MM.1S (cell line): ENCODE measurements around the gene RNF126.
"Not testable (repeated sequence)": the region's sequence is repeated elsewhere in the genome, so short reads cannot be mapped to it uniquely, and the experiment has no call there.

Source experiments
- DNase-seq: peaks from one replicate; pipeline ENCODE4 v3.0.0-alpha.2; 2015
- H2AFZ ChIP-seq: fragments of 300-600 bp; sonication (generic); 2 replicates; pipeline ENCODE4 v1.6.0; 2016; ENCODE audit warnings: antibody characterized with exemption, low read length
- H3F3A ChIP-seq: fragments of 300-600 bp; sonication (generic); 2 replicates; pipeline ENCODE4 v1.6.1; 2016; ENCODE audit warnings: mild to moderate bottlenecking, antibody characterized with exemption, low read length, moderate library complexity, mixed read lengths; ENCODE audit not compliant: insufficient read depth
- H3K27ac ChIP-seq: fragments of 300-600 bp; sonication (generic); 2 replicates; pipeline ENCODE4 v1.5.1; 2016; ENCODE audit warnings: mild to moderate bottlenecking, low read length
- H3K27me3 ChIP-seq: fragments of 300-600 bp; sonication (generic); replicated peaks from 2 replicates; pipeline ENCODE4 v1.6.0; 2016; ENCODE audit warnings: low read length; ENCODE audit not compliant: insufficient read depth
- H3K36me3 ChIP-seq: fragments of 300-600 bp; sonication (generic); replicated peaks from 2 replicates; pipeline ENCODE4 v1.6.1; 2016; ENCODE audit warnings: mild to moderate bottlenecking, low read length, mixed read lengths; ENCODE audit not compliant: insufficient read depth
- H3K4me1 ChIP-seq: fragments of 300-600 bp; sonication (generic); 2 replicates; pipeline ENCODE4 v1.6.1; 2016; ENCODE audit warnings: low read length, mixed read lengths
- H3K4me2 ChIP-seq: fragments of 300-600 bp; sonication (generic); 2 replicates; pipeline ENCODE4 v1.6.0; 2016; ENCODE audit warnings: low read depth, low read length
- H3K4me3 ChIP-seq: fragments of 300-600 bp; sonication (generic); 2 replicates; pipeline ENCODE4 v1.5.1; 2016; ENCODE audit warnings: low read length, mixed read lengths
- H3K79me2 ChIP-seq: fragments of 300-600 bp; sonication (generic); 2 replicates; pipeline ENCODE4 v1.6.1; 2016; ENCODE audit warnings: mixed run types, low read length, mixed read lengths
- H3K9ac ChIP-seq: fragments of 300-600 bp; sonication (generic); 2 replicates; pipeline ENCODE4 v1.6.1; 2016; ENCODE audit warnings: low read length, mixed read lengths
- H3K9me2 ChIP-seq: fragments of 300-600 bp; sonication (generic); replicated peaks from 2 replicates; pipeline ENCODE4 v1.6.1; 2016; ENCODE audit warnings: mild to moderate bottlenecking, low read length, mixed read lengths; ENCODE audit not compliant: insufficient read depth
- H3K9me3 ChIP-seq: fragments of 300-600 bp; sonication (generic); replicated peaks from 2 replicates; pipeline ENCODE4 v1.6.1; 2016; ENCODE audit warnings: mild to moderate bottlenecking, low read length, mixed read lengths; ENCODE audit not compliant: insufficient read depth
- H4K20me1 ChIP-seq: fragments of 300-600 bp; sonication (generic); 2 replicates; pipeline ENCODE4 v1.6.1; 2016; ENCODE audit warnings: mild to moderate bottlenecking, low read length, moderate library complexity, mixed read lengths; ENCODE audit not compliant: insufficient read depth
- EZH2 ChIP-seq: fragments of 300-600 bp; sonication (generic); optimal IDR thresholded peaks from 2 replicates; pipeline ENCODE3; 2017; ENCODE audit warnings: low read depth, mild to moderate bottlenecking, antibody characterized with exemption, low read length, mixed read lengths
- EZH2phosphoT487 ChIP-seq: fragments of 300-600 bp; sonication (generic); IDR thresholded peaks from 2 replicates; pipeline ENCODE4 v1.6.1; 2018; ENCODE audit warnings: antibody characterized with exemption, low read length
- TF ChIP-seq, protein P1 (sequence below): fragments of 300-600 bp; sonication (generic); IDR thresholded peaks from 2 replicates; pipeline ENCODE4 v1.5.1; 2016; ENCODE audit warnings: antibody characterized with exemption, low read length, mixed read lengths

The RNF126 gene

GRCh38 chr19:670609-671075, 7.6 kb upstream of the RNF126 start:
- no peaks in the 10 kb centered on the region for H3K4me1 ChIP-seq
- no peak for DNase-seq
- no peak overlapping the region for H3K9ac ChIP-seq
- no peak overlapping the region for H3K4me2 ChIP-seq
- TF ChIP-seq EZH2phosphoT487 = no peak
- TF ChIP-seq, protein P1, sequence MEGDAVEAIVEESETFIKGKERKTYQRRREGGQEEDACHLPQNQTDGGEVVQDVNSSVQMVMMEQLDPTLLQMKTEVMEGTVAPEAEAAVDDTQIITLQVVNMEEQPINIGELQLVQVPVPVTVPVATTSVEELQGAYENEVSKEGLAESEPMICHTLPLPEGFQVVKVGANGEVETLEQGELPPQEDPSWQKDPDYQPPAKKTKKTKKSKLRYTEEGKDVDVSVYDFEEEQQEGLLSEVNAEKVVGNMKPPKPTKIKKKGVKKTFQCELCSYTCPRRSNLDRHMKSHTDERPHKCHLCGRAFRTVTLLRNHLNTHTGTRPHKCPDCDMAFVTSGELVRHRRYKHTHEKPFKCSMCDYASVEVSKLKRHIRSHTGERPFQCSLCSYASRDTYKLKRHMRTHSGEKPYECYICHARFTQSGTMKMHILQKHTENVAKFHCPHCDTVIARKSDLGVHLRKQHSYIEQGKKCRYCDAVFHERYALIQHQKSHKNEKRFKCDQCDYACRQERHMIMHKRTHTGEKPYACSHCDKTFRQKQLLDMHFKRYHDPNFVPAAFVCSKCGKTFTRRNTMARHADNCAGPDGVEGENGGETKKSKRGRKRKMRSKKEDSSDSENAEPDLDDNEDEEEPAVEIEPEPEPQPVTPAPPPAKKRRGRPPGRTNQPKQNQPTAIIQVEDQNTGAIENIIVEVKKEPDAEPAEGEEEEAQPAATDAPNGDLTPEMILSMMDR = peak; percentile 29
- peaks cover 96% of the 10 kb centered on the region for H3K27me3 ChIP-seq
- H3K27ac ChIP-seq = no peak overlapping the region
- H2AFZ ChIP-seq = no peak overlapping the region
- H3K9me2 ChIP-seq = no peaks in the 10 kb centered on the region
- no peaks in the 10 kb centered on the region for H4K20me1 ChIP-seq
- H3K79me2 ChIP-seq = no peaks in the 10 kb centered on the region
- H3K4me3 ChIP-seq = no peak overlapping the region
- no peaks in the 10 kb centered on the region for H3K9me3 ChIP-seq
- no peaks in the 10 kb centered on the region for H3K36me3 ChIP-seq
- H3F3A ChIP-seq = no peaks in the 10 kb centered on the region

GRCh38 chr19:668675-669434, 5.8 kb upstream of the RNF126 start:
- H3K9ac ChIP-seq, H3K4me3 ChIP-seq, H3F3A ChIP-seq, H4K20me1 ChIP-seq, H3K27ac ChIP-seq, H3K36me3 ChIP-seq, DNase-seq, H3K9me2 ChIP-seq, H3K9me3 ChIP-seq, H3K4me2 ChIP-seq, H3K79me2 ChIP-seq, H3K4me1 ChIP-seq, H2AFZ ChIP-seq: not testable (repeated sequence)
- peaks cover 79% of the 10 kb centered on the region for H3K27me3 ChIP-seq

DNA sequence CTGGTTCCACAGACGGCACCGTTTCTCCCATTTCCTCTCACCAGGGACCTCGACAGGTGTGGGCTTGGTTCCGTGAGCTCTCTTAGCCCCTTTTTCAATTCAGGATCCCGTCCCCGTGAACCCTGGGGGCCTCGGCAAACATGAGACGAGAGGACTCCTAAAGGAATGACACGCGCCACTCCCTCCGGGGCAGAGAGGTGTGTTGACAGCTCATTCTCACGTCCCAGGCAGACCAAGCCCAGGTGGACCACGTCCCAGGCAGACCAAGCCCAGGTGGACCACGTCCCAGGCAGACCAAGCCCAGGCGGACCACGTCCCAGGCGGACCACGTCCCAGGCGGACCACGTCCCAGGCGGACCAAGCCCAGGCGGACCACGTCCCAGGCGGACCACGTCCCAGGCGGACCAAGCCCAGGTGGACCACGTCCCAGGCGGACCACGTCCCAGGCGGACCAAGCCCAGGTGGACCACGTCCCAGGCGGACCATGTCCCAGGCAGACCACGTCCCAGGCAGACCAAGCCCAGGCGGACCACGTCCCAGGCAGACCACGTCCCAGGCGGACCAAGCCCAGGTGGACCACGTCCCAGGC, 4.1 kb upstream of the RNF126 start:
- H3K27me3 ChIP-seq = peaks cover 62% of the 10 kb centered on the region
- not testable (repeated sequence) for H3K9ac ChIP-seq, H3K27ac ChIP-seq, H3K9me3 ChIP-seq, H3K9me2 ChIP-seq, H4K20me1 ChIP-seq, H2AFZ ChIP-seq, H3K4me2 ChIP-seq, H3F3A ChIP-seq, DNase-seq, H3K36me3 ChIP-seq, H3K4me1 ChIP-seq, H3K4me3 ChIP-seq
- peaks cover 14% of the 10 kb centered on the region for H3K79me2 ChIP-seq

GRCh38 chr19:664913-665443, 2.0 kb upstream of the RNF126 start:
- Histone ChIP-seq H3K4me1 (peaks cover 10% of the 10 kb centered on the region), H3K4me3 (no peak overlapping the region), H3K27me3 (peaks cover 41% of the 10 kb centered on the region), H2AFZ (peak overlapping the region; percentile 70), H3F3A (peaks cover 27% of the 10 kb centered on the region), H3K36me3 (no peaks in the 10 kb centered on the region), H4K20me1 (peaks cover 10% of the 10 kb centered on the region), H3K79me2 (peaks cover 33% of the 10 kb centered on the region), H3K9ac (no peak overlapping the region), H3K9me2 (no peaks in the 10 kb centered on the region), H3K27ac (no peak overlapping the region), H3K9me3 (no peaks in the 10 kb centered on the region), H3K4me2 (peak overlapping the region; percentile 25; the same call in 1 of the 2 replicates)
- peak; percentile 67 for DNase-seq
- TF ChIP-seq EZH2phosphoT487 = no peak
- no peak for TF ChIP-seq EZH2
- TF ChIP-seq, protein P1 = peak; percentile 90
